K562 (cell line): ENCODE measurements around the gene NNAT.
"Not testable (repeated sequence)": the region's sequence is repeated elsewhere in the genome, so short reads cannot be mapped to it uniquely, and the experiment has no call there.

Source experiments
- POLR2A ChIP-seq: fragments of 450-650 bp; conservative IDR thresholded peaks from 2 replicates; pipeline ENCODE4 v1.6.1; 2016
- SOX6 ChIP-seq: fragments of 450-650 bp; IDR thresholded peaks from 2 replicates; pipeline ENCODE4 v1.6.1; 2014; ENCODE audit warnings: mild to moderate bottlenecking
- SP1 ChIP-seq: sonication (generic); formaldehyde crosslinking; IDR thresholded peaks from 2 replicates; pipeline ENCODE4 v1.8.1; 2022; ENCODE audit warnings: mild to moderate bottlenecking, missing genetic modification reagents
- U2AF2 ChIP-seq: fragments of 200-400 bp; formaldehyde crosslinking; optimal IDR thresholded peaks from 2 replicates; pipeline ENCODE3; 2017; ENCODE audit warnings: low read depth, mild to moderate bottlenecking, low read length

- TF ChIP-seq POLR2A; SOX6; SP1 (CRISPR knock-in tag); U2AF2: not testable (repeated sequence)
These were observed 30.6 kb downstream of the NNAT start for GRCh38 chr20:37551660-37552059.
